AG10803 (cell line): Measurements from ENCODE around the gene PUM2.
A peak's percentile ranks its signal among the peaks of the same experiment; 100 is the strongest.
"Not testable (repeated sequence)": the region's sequence is repeated elsewhere in the genome, so short reads cannot be mapped to it uniquely, and the experiment has no call there.

Experiments
- DNase-seq: peaks from one replicate; pipeline ENCODE4 v3.0.0; 2010; ENCODE audit warnings: low read depth
- H3K4me3 ChIP-seq: 2 replicates; pipeline ENCODE4 v1.5.1; 2011; ENCODE audit warnings: mild to moderate bottlenecking, low read length, control low read depth
- TF ChIP-seq, protein P1 (sequence below): conservative IDR thresholded peaks from 2 replicates; pipeline ENCODE4 v1.5.1; 2011; ENCODE audit warnings: mild to moderate bottlenecking, low read length, control low read depth, inconsistent platforms

PUM2 gene

DNA sequence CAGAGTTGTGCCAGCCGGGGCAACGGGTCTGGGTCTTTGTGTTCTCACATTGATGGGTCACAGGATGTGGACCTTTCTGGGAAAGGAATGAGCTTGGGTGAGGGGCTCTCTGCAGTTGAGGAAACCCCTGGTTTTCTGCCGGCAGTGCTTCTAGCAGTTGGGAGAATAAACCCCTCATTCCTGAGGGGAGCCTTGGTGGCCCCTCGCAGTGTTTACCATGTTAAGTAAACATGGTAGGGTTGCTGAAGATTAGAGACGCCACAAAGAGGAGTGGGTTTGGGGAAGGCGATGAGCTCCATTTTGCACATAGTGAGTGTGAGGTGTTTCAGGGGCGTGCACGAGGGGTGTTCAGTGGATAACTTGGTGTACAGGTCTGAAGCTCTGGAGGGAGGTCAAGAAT lies 27.7 kb upstream of the PUM2 start:
- H3K4me3 ChIP-seq, result no peak overlapping the region
- TF ChIP-seq, protein P1, sequence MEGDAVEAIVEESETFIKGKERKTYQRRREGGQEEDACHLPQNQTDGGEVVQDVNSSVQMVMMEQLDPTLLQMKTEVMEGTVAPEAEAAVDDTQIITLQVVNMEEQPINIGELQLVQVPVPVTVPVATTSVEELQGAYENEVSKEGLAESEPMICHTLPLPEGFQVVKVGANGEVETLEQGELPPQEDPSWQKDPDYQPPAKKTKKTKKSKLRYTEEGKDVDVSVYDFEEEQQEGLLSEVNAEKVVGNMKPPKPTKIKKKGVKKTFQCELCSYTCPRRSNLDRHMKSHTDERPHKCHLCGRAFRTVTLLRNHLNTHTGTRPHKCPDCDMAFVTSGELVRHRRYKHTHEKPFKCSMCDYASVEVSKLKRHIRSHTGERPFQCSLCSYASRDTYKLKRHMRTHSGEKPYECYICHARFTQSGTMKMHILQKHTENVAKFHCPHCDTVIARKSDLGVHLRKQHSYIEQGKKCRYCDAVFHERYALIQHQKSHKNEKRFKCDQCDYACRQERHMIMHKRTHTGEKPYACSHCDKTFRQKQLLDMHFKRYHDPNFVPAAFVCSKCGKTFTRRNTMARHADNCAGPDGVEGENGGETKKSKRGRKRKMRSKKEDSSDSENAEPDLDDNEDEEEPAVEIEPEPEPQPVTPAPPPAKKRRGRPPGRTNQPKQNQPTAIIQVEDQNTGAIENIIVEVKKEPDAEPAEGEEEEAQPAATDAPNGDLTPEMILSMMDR, result no peak
- no peak for DNase-seq

DNA sequence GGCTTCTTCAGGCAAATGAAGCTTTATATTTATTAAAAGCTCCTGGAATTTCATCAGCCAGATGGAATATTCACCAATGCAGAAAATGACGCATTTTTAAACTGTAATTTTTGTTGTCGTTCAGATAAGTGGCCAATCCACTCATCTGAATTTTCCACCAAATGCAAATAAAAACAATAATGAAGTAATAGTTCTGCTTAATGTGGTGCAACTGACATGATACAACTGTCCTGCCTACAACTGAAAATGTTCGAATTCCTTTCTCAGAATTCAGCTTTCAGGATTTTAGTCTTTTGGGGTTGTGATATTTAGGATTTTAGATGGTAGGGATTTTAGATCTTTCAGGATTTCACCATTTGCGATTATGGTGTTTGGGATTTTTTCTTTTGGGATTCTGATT lies 27.1 kb upstream of the PUM2 start:
- H3K4me3 ChIP-seq, result no peak overlapping the region
- TF ChIP-seq, protein P1, result no peak
- DNase-seq, result no peak

DNA sequence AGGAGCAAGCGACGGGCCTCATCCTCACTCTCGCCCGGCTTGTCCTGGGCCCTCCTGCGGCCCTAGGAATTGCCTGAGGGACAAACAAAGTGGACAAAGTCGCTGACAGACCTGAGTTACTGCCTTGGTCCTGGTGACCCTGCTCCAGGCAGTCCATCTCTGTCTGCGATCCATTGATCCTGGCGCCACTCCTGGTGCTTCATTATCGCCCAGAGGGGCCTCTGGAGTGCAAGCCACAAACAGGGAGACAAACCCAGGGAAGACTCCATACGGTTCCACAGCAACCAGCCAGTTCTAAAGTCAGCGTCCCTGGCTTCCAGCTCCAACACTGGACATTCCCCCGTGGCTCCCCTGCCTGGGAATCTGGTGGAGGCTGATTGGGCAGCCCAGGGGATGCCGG lies 24.3 kb upstream of the PUM2 start:
- DNase-seq, H3K4me3 ChIP-seq: not testable (repeated sequence)

DNA sequence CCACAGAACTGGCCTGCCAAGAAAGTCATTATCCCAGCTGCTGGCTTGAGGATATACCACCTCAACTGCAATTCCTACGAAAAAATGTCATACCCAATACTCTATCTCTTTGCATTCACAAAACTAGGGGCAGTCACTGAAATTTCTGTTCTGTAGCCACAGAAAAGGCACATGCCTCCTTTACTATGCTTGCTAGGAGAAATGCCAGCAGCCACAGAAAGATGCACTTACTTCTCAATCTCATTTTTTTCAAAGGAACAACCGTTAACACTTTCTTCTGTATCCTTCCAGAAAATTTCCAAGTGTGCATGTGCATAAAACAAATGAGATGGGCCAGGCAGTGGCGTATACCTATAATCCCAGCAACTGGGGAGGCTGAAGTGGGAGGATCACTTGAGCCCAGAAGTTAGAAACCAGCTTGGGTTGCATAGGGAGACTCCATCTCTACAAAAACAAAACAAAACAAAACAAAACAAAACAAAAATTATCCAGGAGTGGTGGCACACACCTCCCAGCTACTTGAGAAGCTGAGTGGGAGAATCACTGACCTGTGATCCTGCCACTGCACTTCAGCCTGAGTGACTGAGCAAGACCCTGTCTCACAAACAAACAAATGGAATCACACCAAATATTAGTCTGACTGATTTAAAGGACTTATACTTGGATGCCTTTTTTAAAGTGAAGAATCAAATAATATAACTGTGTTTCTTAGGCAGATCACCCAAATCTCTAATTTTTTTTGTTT lies 22.4 kb upstream of the PUM2 start:
- no peak overlapping the region for H3K4me3 ChIP-seq
- TF ChIP-seq, protein P1, result no peak
- no peak for DNase-seq

DNA sequence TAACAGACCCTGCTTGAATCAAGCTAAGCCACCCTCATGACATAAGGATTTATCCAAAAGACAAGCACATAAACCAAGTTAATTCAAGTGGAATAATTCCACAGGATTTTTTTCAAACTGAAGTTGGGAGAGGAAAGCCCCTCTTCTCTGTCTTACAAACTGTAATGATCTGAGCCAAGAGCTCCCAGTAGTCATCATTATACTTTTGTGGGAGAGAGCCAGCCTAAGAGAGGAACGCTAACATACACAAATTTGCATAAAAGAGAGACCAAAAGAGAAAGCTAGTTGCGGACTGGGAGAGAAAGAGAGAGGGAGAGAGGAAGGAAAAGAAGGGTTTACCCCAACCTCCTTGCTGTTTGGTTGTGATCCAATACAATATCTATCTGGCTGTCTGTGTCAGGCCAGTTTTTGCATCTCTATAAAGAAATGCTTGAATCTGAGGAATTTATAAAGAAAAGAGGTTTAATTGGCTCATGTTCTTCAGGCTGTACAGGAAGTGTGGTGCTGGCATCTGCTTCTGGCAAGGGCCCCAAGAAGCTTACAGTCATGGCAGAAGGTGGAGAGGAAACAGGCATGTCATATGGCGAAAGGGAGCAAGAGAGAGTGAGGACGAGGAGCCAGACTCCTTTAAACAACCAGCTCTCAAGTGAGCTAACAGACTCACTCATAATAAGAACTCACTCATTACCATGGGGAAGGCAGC lies 20.8 kb upstream of the PUM2 start:
- TF ChIP-seq, protein P1, result no peak
- no peak for DNase-seq
- no peak overlapping the region for H3K4me3 ChIP-seq

DNA sequence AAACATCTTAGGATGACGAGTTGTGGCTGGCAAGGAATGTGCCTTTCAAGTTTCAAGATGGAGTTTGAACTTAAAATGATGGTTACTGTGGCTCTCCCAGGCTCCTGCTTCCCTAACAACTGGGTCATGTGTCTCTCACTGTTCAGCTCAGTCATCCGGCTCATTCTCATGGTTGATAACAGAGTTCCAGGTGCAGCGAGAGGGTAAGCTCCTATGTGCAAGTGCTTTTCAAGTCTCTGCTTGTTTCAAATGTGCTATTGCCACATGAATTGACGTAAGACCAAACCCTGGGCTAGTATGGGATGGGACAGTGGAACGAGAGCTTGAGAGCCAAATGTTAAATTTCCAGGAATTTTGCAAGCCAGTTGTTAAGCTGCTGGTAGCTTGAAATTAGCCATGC lies 19.5 kb upstream of the PUM2 start:
- H3K4me3 ChIP-seq, result no peak overlapping the region
- DNase-seq, result peak; percentile 68
- TF ChIP-seq, protein P1, result no peak

DNA sequence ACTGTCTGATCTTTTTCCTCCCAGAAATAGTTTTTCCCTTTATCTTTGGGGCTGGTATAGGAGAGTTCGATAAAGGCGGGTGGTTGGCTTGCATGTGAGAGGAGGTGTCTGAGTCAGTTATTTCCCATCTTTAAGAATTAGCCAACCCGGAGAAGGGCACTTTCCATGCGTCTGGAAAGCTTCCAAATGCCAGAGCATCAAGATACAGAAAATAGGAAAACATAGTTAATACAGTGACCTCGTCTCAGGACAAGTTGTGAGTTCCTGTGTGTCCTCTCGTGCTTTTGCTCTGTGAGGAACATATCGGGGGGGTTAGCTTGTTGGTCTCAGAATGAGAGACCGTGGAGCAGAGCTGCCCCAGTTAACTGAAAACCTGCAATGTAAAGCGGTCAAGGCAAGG lies 18.7 kb upstream of the PUM2 start:
- no peak for DNase-seq
- TF ChIP-seq, protein P1, result no peak
- H3K4me3 ChIP-seq, result no peak overlapping the region
